ENCODE measurements around the gene RAB11FIP3.

RAB11FIP3 gene

DNA sequence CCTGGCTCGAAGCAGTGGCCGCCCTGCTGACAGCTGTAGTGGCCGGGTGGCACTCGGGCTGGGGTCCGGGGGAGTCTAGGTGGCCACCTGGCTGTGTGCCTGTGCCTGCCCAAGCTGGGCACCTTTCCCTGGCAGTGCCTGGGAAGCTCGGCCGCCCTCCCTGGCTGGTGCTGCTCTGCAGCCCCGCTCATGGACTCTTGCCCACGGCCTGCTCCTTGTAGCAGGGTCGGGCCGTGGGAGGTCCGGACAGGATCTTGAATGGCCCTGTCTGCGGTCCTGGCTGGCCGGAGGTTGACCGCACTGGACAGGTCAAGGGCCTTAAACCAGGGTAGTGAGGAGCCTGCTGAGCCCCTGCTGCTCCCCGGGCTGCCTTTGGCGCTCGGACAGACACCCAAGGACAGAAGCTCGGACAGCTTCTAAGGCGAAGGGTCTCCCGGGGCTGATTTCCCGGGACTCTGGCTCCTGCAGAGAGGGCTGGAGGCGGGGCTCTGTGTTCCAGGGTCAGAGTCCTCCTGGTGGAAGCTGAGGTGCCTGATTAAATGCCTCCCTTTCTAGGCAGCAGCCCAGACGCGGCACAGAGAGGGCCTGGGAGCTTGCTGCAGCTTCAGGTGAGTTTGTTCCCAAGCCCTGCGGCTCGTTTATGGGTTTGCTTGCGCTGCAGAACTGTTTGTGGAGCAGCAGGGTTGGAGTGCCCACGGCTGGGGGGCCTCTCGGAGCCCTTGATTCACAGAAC is 108.1 kb downstream of the RAB11FIP3 start:
- DNase-seq (ENCODE audit: low spot score), result no peak

- DNase-seq (ENCODE audit: low spot score), result no peak
Measured at GRCh38 chr16:534135-534534, 108.7 kb downstream of the RAB11FIP3 start.

DNA sequence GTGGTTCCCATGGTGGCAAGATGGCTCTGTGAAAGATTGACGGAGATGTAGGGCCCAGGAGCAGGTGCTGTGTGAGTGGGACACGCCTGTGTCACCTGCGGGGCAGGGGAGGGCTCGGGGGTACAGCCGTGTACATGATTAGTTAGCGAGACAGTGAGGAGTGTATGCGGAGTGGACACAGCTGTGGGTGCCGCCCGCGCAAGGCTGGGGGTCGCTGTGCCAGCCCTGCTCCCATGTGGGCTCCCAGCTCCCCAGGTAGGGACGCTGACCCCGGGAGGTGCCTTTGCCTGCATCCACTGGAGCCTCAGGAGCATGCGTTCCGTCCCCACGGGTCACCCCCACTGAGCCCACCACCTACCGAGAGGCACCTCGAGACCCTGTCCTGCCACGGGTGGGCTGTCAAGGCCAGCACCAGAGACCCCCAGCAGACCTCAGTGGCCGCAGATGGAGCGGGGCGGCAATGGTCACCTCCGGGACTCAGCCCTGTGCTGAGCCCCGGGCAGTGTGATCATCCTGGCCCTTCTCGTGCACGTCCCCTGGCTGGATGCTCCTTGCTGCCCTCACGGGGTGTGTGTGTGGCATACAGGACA is 109.5 kb downstream of the RAB11FIP3 start:
- DNase-seq (ENCODE audit: low spot score), result no peak

DNA sequence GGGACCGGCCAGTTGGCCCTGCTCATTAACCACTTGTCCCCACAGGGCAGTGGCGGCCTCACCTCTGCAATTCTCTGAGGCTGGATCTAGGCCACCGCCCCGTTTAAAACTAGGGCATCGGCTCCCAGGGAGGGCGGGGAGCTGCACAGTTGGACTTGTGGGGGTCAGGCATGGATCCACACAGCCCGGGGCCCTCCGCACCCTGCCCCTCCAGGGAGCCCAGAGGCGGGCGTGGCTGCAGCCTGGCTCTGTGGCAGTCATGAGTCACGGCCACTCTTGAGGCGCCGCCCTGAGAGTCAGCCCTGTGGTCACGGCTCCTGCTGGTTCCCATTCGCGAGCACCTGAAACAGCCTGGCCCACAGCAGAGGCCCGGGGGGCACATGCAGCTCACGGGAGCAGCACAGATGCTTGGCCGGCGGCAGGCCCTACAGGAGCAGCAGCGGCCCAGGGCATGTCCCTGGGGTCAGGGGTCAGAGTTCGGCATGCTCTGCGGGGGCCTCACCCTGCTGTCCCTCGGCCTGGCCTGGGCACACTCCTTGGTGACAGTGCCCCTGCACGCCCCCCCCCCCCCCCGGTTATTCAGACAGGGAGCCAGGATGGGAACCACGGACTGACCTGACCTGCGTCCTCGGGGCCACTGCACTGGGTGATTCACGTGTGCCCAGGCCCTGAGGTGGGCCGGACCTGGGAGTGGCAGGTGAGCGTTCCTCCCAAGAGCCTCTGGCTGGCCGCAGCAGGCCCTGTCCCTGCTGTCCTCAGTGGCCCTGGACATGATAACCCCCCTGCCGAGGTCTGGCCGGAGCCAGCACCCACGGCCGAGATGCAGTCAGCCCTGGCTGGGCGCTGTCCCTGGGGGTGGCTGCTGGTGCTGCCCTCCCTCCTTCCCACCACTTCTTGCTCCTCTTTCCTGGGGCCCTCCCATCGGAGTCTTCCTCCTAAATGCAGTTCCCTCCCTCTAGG is 110.3 kb downstream of the RAB11FIP3 start:
- no peak for DNase-seq (ENCODE audit: low spot score)

DNA sequence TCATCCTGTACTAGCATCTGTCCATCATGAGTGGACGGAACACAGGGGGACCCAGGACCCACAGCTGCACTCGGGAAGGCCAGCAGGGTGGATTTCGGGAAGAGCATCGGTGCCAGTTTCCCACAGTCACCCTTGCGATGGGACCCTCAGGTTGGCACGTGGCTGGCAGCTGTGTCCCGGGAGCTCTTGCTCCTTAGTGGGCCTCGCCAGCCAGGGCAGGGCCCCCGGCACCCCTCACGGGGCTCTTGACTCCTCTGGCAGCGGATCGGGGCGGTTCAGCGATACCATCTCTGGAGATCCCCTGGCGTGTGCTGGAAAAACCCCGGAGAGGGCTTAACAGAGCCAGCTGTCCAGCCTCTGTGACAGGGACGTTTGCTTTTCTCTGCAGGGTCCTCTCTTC is 111.3 kb downstream of the RAB11FIP3 start:
- no peak for DNase-seq (ENCODE audit: low spot score)

DNA sequence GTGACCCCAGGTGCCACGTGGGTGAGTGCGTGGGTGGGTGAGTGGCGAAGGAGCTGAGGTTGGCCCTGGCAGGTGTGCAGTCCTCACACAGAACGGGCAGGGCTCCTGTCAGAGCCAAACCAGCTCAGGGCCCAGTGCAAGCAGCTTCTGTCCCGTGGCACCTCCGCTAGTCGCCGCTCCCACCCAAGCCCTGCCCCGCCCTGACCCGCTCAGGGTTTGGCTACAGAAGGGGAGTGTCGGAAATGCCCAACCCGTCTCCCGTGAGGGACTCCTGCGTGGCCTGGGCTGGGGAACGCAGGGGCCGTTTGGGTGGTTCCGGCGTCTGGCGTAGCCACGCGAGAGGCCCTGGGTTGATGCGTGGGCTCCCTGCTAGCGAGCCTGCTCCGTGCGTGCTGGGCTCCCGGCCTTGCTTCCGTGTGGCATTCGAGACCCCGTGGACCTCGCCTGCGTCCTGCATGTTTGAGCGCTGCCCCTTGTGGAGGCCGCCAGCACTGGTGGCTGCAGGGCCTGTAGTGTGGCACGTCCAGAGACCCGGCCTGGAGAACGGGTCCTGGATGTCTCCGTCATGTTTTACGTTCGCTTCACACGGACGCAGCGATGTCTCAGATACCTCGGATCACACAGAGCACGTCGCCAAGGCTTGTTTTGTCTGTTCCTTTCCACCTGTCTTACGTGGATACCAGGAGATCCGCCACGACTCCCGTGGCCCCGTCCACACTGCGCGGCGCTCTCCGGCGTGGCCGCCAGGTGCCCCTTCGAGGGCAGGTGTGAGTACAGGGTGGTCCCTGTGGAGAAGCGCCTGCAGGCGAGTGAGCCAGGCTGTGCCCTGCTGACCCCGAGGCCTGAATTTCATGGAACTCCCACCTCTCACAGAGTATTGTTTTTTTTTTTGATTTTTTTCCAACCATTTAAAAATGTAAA is 112.2 kb downstream of the RAB11FIP3 start:
- no peak for DNase-seq (ENCODE audit: low spot score)

GRCh38 chr16:539901-540530 is 114.6 kb downstream of the RAB11FIP3 start:
- DNase-seq (ENCODE audit: low spot score), result no peak

- DNase-seq (ENCODE audit: low spot score), result no peak
Measured at GRCh38 chr16:540645-541340, 115.3 kb downstream of the RAB11FIP3 start.

DNA sequence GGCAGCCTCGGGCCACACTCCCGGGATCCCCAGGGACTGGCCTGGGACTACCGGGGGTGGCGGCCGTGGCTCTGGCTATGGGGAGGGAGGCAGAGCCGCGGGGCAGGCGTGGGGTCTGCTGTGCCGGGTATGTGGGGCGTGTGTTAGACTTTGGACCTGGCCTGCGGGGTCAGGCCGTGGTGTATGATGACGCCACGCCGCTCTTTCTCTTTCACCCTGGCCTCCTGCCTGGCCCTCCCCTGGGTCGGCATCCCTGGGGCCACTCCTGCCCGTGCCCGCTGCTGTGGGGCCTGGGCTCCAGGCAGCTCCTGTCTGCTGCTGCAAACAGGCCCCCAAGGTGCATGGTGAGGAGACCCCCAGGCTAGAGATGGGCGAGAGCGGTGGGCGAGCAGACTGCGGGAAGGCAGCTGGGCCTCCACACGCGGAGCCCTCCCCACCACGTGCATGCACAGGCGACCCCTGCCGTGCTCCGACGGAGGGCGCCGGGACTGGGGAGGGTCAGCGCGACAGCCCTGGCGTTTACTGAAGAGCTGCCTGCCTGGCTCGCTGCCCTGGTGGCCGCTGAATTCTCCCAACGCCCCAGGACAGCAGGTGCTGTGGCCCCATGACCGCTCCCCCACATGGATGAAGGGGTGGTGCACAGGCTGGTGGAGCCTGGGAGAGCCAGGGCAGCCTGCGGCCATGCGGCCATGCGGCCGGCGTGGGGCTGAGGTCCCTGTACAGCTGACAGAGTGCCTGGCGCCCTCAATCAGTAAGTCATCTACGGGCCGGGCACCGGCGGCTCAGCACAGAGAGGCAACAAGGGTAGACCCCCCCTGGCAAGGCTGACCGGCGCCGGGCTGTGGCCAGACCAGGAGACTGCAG is 118.1 kb downstream of the RAB11FIP3 start:
- DNase-seq (ENCODE audit: low spot score), result no peak

GRCh38 chr16:544517-544916 is 119.1 kb downstream of the RAB11FIP3 start:
- no peak for DNase-seq (ENCODE audit: low spot score)

DNA sequence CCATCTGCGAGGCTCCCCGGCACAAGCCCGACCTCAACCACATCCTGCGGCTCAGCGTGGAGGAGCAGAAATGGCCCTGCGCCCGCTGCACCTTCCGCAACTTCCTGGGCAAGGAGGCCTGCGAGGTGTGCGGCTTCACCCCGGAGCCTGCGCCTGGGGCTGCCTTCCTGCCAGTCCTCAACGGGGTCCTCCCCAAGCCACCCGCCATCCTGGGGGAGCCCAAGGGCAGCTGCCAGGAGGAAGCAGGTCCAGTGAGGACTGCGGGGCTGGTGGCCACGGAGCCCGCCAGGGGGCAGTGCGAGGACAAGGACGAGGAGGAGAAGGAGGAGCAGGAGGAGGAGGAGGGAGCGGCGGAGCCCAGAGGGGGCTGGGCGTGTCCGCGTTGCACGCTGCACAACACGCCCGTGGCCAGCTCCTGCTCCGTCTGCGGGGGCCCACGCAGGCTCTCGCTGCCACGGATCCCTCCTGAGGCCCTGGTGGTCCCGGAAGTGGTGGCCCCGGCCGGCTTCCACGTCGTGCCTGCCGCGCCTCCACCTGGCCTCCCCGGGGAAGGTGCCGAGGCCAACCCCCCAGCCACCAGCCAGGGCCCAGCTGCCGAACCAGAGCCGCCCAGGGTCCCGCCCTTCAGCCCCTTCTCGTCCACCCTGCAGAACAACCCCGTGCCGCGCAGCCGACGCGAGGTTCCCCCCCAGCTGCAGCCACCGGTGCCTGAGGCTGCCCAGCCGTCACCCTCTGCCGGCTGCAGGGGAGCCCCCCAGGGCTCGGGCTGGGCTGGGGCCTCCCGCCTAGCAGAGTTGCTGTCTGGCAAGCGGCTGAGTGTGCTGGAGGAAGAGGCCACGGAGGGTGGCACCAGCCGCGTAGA is 121.7 kb downstream of the RAB11FIP3 start:
- DNase-seq (ENCODE audit: low spot score), result peak; percentile 14

DNA sequence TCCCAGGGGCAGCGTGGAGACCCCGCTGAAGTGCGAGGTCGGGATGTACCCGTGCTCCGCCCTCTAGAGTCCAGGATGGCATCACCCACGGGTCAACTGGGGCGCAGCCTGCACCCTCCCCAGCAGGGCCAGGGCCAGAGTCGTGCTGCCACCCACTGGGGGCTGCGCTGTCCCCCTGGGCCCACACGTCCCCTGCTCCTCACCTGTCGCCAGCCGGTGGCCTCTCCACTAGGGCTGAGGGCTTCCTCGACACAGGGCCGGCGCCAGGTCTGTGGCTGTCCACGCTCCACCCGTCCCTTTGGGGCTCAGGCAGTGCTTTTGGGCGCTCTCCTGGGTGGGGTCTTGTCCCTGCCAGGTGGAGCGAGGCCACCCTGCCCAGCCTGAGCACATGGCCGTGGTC is 123.1 kb downstream of the RAB11FIP3 start:
- no peak for DNase-seq (ENCODE audit: low spot score)

DNA sequence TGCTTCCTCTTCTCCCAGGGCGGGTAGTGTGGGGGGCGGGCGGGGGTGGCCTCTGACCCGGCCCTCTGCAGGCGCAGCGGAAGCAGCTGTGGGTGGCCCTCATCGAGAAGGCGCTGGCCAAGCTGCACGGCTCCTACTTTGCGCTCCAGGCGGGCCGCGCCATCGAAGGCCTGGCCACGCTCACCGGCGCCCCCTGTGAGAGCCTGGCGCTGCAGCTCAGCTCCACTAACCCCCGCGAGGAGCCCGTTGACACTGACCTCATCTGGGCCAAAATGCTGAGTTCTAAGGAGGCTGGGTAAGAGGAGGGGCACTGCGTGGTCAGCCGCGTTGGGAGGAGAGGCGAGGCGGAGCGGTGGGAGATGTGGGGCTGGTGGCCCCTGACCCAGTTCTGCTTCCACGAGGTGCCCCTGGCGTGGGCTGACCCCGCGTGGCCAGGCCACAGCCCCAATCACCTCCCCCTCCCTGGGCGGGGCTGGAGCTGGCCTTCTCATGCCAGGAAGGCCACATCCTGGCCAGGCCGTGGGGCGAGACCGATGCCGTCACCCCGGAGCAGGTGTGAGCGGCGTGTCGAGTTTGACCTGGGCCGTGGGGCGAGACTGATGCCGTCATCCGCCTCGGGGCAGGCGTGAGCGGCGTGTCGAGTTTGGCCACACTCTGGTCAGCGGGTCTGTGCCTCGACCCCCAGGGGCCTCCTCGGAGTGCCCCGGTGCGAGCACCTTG is 124.3 kb downstream of the RAB11FIP3 start:
- DNase-seq (ENCODE audit: low spot score), result no peak

- DNase-seq (ENCODE audit: low spot score), result no peak
Measured at GRCh38 chr16:551210-551609, 125.8 kb downstream of the RAB11FIP3 start.

DNA sequence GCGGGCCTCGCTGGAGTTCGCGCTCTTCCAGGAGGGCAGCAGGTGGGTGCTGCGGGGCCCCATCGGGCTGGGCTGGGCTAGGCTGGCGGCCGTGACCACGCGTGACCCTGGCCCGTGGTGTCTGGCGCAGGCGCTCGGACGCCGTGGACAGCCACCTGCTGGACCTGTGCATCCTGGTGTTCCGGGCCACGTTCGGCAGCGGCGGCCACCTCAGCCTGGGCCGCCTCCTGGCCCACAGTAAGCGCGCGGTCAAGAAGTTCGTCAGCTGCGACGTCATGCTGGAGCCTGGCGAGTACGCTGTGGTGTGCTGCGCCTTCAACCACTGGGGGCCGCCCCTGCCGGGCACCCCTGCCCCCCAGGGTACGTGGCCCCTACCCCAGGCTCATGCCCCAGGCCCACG is 126.7 kb downstream of the RAB11FIP3 start:
- no peak for DNase-seq (ENCODE audit: low spot score)

GRCh38 chr16:553601-554296 is 128.3 kb downstream of the RAB11FIP3 start:
- DNase-seq (ENCODE audit: low spot score), result no peak

DNA sequence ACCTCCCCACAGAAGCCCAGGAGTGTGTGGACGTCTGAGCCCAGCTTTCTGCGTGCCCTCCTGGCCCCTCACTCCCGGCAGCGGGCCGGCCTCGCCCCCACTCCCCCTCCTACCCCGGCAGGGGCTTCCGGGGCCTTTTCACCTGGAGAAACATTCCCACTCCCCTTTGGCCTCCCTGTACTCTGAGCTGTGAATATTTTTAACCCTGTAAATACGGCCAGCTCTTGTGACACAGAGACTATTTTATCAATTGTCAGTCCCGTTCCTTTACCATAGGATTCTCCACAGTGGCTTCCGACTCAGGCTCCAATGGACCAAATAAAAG is 128.8 kb downstream of the RAB11FIP3 start:
- no peak for DNase-seq (ENCODE audit: low spot score)
